DMS153 treated with DMSO at 0.1 percent for 48 hours (cell line): ENCODE measurements around the gene SH3BP5L.

Experiments
- DNase-seq: peaks from one replicate; lab custom pipeline; 2025; ENCODE audit not compliant: unreplicated experiment; lab: John Stamatoyannopoulos, UW

SH3BP5L gene

GRCh38 chr1:248782416-248783141 lies 43.1 kb downstream of the SH3BP5L start:
- no peak for DNase-seq

GRCh38 chr1:248779350-248779749 lies 46.4 kb downstream of the SH3BP5L start:
- no peak for DNase-seq

DNA sequence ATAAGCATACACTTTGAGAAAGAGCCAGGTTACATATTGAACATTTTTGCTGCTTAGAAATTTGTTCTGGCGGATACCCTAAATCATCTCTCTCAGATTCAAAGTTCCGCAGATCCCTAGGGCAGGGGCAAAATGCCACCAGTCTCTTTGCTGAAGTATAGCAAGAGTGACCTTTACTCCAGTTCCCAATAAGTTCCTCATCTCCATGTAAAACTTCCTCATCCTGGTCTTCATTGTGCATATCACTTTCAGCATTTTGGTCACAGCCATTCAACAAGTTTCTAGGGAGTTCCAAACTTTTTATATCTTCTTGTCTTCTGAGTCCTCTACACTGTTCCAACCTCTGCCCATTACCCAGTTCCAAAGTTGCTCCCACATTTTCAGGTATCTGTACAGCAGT lies 46.8 kb downstream of the SH3BP5L start:
- no peak for DNase-seq

- DNase-seq: no peak
These were observed 48.7 kb downstream of the SH3BP5L start for GRCh38 chr1:248776991-248777390.

- no peak for DNase-seq
These were observed 50.3 kb downstream of the SH3BP5L start for GRCh38 chr1:248775441-248775840.
